ENCODE measurements around the gene SPAG16. TPM values are rescaled to one million over a fixed set of nuclear protein-coding genes. Genes with fewer than 3 reads are reported as not detected.

Gene SPAG16
- total RNA-seq, 1 donor: 56.1 TPM

DNA sequence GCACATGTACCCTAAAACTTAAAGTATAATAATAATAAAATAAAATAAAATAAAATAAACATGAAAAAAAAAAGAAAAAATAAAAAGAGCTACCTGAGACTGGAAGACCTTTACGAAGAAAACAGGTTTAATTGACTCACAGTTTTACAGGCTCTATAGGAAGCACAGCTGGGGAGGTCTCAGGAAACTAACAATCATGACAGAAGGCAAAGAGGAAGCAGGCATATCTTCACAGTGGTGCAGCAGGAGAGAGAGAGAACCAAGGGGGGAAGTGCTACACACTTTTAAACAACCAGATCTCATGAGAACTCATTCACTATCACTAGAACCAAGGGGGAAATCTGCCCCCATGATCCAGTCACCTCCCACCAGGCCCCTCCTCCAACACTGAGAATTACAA, 747.3 kb downstream of the SPAG16 start:
- H3K4me3 ChIP-seq (ENCODE audit: low read depth, low read length): no peak overlapping the region
- DNase-seq (ENCODE audit: low read depth): no peak
- TF ChIP-seq, protein P1, sequence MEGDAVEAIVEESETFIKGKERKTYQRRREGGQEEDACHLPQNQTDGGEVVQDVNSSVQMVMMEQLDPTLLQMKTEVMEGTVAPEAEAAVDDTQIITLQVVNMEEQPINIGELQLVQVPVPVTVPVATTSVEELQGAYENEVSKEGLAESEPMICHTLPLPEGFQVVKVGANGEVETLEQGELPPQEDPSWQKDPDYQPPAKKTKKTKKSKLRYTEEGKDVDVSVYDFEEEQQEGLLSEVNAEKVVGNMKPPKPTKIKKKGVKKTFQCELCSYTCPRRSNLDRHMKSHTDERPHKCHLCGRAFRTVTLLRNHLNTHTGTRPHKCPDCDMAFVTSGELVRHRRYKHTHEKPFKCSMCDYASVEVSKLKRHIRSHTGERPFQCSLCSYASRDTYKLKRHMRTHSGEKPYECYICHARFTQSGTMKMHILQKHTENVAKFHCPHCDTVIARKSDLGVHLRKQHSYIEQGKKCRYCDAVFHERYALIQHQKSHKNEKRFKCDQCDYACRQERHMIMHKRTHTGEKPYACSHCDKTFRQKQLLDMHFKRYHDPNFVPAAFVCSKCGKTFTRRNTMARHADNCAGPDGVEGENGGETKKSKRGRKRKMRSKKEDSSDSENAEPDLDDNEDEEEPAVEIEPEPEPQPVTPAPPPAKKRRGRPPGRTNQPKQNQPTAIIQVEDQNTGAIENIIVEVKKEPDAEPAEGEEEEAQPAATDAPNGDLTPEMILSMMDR (IDR thresholded peaks at IDR 0.05; ENCODE audit: insufficient read depth, low read depth, low read length): no peak

DNA sequence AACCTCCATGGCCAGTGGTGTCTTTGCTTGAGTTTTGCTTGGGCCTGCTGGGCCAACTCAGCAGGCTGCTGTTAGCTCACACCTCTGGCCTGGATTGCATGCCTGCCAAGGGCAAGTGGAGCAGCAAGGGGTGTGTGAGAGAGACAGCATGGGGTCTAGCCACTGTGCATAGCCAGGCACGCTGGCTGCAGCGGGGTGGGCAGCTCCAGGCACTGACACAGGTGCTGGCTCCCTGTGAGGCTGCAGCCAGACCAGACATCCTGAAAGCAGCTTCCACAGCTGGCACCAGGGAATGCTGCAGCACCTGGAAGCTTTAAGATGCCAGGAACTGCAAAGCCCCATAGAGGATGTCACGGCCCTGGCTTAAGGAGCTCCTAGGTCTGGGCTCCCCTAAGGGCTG, 750.2 kb downstream of the SPAG16 start:
- no peak overlapping the region for H3K4me3 ChIP-seq (ENCODE audit: low read depth, low read length)
- DNase-seq (ENCODE audit: low read depth): no peak
- TF ChIP-seq, protein P1 (IDR thresholded peaks at IDR 0.05; ENCODE audit: insufficient read depth, low read depth, low read length): no peak

GRCh38 chr2:214035091-214035852, 751.0 kb downstream of the SPAG16 start:
- DNase-seq (ENCODE audit: low read depth): no peak
- H3K4me3 ChIP-seq (ENCODE audit: low read depth, low read length): no peak overlapping the region
- TF ChIP-seq, protein P1 (IDR thresholded peaks at IDR 0.05; ENCODE audit: insufficient read depth, low read depth, low read length): no peak

GRCh38 chr2:214035921-214036320, 751.7 kb downstream of the SPAG16 start:
- DNase-seq (ENCODE audit: low read depth): no peak
- H3K4me3 ChIP-seq (ENCODE audit: low read depth, low read length): no peak overlapping the region
- TF ChIP-seq, protein P1 (IDR thresholded peaks at IDR 0.05; ENCODE audit: insufficient read depth, low read depth, low read length): no peak

- no peak for DNase-seq (ENCODE audit: low read depth)
- TF ChIP-seq, protein P1 (IDR thresholded peaks at IDR 0.05; ENCODE audit: insufficient read depth, low read depth, low read length): no peak
- no peak overlapping the region for H3K4me3 ChIP-seq (ENCODE audit: low read depth, low read length)
These were observed 753.9 kb downstream of the SPAG16 start for GRCh38 chr2:214038186-214038585.

GRCh38 chr2:214050731-214051130, 766.5 kb downstream of the SPAG16 start:
- no peak overlapping the region for H3K4me3 ChIP-seq (ENCODE audit: low read depth, low read length)
- DNase-seq (ENCODE audit: low read depth): no peak
- TF ChIP-seq, protein P1 (IDR thresholded peaks at IDR 0.05; ENCODE audit: insufficient read depth, low read depth, low read length): no peak

- no peak for DNase-seq (ENCODE audit: low read depth)
- no peak overlapping the region for H3K4me3 ChIP-seq (ENCODE audit: low read depth, low read length)
- TF ChIP-seq, protein P1 (IDR thresholded peaks at IDR 0.05; ENCODE audit: insufficient read depth, low read depth, low read length): no peak
These were observed 767.3 kb downstream of the SPAG16 start for GRCh38 chr2:214051585-214051984.

Measured in fibroblast of villous mesenchyme (primary cell).